Lung (tissue), 12 donors: ENCODE results near the gene ABCC11. TPM values are rescaled to one million over a fixed set of nuclear protein-coding genes. Genes with fewer than 3 reads are reported as not detected.
A peak's percentile ranks its signal among the peaks of the same experiment; 100 is the strongest.

ENCODE experiments used
- ATAC-seq: fragments of 200-7000 bp; cut with Tn5 transposase; one replicate; pipeline ENCODE4 v1.9.1; 2020; ENCODE audit warnings: moderate number of reproducible peaks; ENCODE audit not compliant: insufficient read depth, low FRiP score
- DNase-seq, 3 donors: peaks; one replicate each; pipeline ENCODE4 v3.0.0-alpha.2; 2013 to 2017
- H3K27ac ChIP-seq, 2 donors: one replicate each; pipeline ENCODE4 v1.5.1; 2013; ENCODE audit warnings: mild to moderate bottlenecking in 2 of 2, moderate library complexity in 2 of 2, control low read depth in 1 of 2, inconsistent platforms in 1 of 2, low read depth in 1 of 2, low read length in 1 of 2
- H3K27me3 ChIP-seq, 3 donors: one replicate each; pipeline ENCODE4 v1.5.1; 2013; ENCODE audit warnings: low read length in 2 of 3; ENCODE audit not compliant: control insufficient read depth in 3 of 3, insufficient read depth in 3 of 3
- H3K36me3 ChIP-seq, 4 donors: one replicate each; pipeline ENCODE4 v1.5.1; 2013; ENCODE audit warnings: low read length in 4 of 4, mild to moderate bottlenecking in 1 of 4, moderate library complexity in 1 of 4; ENCODE audit not compliant: control insufficient read depth in 4 of 4, insufficient read depth in 4 of 4
- H3K4me1 ChIP-seq, 5 donors: one replicate each; pipeline ENCODE4 v1.5.1; 2013; ENCODE audit warnings: low read length in 5 of 5, mild to moderate bottlenecking in 2 of 5, moderate library complexity in 1 of 5; ENCODE audit not compliant: control insufficient read depth in 5 of 5, insufficient read depth in 5 of 5
- H3K4me3 ChIP-seq: one replicate; pipeline ENCODE4 v1.5.1; 2013; ENCODE audit warnings: mild to moderate bottlenecking, control low read depth, moderate library complexity
- H3K9ac ChIP-seq, 2 donors: one replicate each; pipeline ENCODE4 v1.5.1; 2013; ENCODE audit warnings: low read length in 2 of 2, control low read depth in 1 of 2; ENCODE audit not compliant: insufficient read depth in 1 of 2
- H3K9me3 ChIP-seq, 4 donors: one replicate each; pipeline ENCODE4 v1.5.1; 2013; ENCODE audit warnings: low read length in 3 of 4, mild to moderate bottlenecking in 1 of 4, moderate library complexity in 1 of 4; ENCODE audit not compliant: control insufficient read depth in 4 of 4, insufficient read depth in 3 of 4
- WGBS, 2 donors: extraction: QIAGEN DNeasy Blood & Tissue Kit; methylation state at CpG; one replicate each; pipeline ENCODE4 v1.1.7; 2013; 5-methylcytosine and 5-hydroxymethylcytosine counted together
- polyA plus RNA-seq, 2 donors: library from polyadenylated mRNA; stranded (reverse); fragments of 200-250 nt; gene quantifications; one replicate each; pipeline ENCODE4 v1.2.1, GENCODE V29; 2013
- total RNA-seq, 2 donors: library from RNA; depleted of rRNA in 1 of 2; stranded (reverse); fragments of >200 nt in 1 of 2; gene quantifications; one replicate each; pipeline ENCODE4 v1.2.1, GENCODE V29; 2014 to 2021
- TF ChIP-seq, protein P1 (sequence below): IDR thresholded peaks from 2 replicates; pipeline ENCODE4 v1.5.1; 2012; ENCODE audit warnings: mild to moderate bottlenecking; ENCODE audit errors: control extremely low read depth, extremely low read depth
- donor health status: control.
- donor health status: control.
- donor health status: Bipolar disorder and iron deficiency.
- donor health status: healthy.
- donor health status: DM: yes; HTN: yes; CAD: no.

Gene ABCC11
- total and polyA plus RNA-seq, 4 donors = 0.08 to 1.3 (median 0.25) TPM

DNA sequence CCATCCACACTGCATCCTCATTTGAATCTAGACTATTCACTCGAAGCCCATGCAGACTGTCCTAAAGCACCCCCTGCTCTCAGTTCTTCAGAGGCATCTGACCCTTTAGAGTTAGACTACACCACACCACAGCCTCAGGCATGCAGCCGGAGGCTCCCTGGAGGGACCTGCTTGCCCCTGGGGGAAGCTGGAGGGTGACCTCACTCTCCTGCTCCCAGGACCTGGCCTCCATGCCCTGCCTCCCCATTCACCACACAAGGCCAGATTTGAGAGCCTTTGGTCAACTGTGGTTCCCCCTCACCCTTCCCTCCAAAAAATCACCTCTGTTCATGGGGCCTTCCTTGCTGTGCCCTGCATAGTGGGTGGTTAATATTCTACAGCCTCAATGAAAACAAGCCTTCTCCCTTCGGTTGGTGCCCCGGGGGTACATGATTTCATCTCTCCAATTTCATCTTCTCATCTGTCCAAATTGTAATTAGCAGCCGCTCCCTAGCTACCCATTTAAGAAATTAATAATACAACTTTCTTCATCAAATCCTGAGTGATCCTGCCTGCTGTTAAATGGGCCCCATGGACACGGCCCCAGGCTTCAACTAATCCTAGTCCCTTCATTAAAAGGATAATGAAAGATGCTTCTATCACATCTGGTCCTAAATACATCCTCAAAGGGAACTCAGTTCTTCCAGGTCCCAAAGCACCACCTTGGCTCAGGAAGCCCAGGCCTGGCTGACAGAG is 116.0 kb downstream of the ABCC11 start:
- H3K27ac ChIP-seq = no peak overlapping the region
- no peak for DNase-seq
- no peaks in the 10 kb centered on the region for H3K9me3 ChIP-seq
- TF ChIP-seq, protein P1, sequence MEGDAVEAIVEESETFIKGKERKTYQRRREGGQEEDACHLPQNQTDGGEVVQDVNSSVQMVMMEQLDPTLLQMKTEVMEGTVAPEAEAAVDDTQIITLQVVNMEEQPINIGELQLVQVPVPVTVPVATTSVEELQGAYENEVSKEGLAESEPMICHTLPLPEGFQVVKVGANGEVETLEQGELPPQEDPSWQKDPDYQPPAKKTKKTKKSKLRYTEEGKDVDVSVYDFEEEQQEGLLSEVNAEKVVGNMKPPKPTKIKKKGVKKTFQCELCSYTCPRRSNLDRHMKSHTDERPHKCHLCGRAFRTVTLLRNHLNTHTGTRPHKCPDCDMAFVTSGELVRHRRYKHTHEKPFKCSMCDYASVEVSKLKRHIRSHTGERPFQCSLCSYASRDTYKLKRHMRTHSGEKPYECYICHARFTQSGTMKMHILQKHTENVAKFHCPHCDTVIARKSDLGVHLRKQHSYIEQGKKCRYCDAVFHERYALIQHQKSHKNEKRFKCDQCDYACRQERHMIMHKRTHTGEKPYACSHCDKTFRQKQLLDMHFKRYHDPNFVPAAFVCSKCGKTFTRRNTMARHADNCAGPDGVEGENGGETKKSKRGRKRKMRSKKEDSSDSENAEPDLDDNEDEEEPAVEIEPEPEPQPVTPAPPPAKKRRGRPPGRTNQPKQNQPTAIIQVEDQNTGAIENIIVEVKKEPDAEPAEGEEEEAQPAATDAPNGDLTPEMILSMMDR = no peak
- ATAC-seq = no peak
- no peak overlapping the region for H3K9ac ChIP-seq
- H3K36me3 ChIP-seq = no peaks in the 10 kb centered on the region
- H3K4me3 ChIP-seq = no peak overlapping the region
- peaks cover 0 to 5% (median 0%) of the 10 kb centered on the region in 5 donors for H3K4me1 ChIP-seq
- WGBS, 2 donors = 91 to 92% methylated on average over 6 of the region's 6 CpGs
- H3K27me3 ChIP-seq = no peaks in the 10 kb centered on the region

DNA sequence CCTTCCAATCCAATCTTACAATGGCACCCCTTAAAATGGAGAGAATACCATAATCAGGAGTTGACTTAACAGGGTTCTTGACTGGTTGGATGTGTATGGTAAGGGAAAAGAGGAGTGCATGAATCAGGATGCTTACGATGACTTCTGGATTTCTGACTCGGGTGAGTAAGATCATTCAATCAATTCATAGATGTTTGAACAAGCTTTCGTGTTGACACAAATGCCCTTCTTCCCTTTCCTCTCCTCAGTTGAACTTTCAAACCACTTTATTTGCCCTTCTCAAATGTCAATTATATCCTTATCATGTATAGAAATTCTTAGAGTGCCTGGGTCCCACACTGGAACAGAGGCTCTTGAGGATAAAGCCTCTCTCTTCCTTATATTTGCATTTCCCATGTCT is 117.4 kb downstream of the ABCC11 start:
- no peak overlapping the region for H3K4me3 ChIP-seq
- H3K9ac ChIP-seq = no peak overlapping the region
- TF ChIP-seq, protein P1 = no peak
- WGBS, 2 donors = 77 to 90% methylated on average over 3 of the region's 3 CpGs
- ATAC-seq (no peak), DNase-seq (peak in 1 of 3 donors; percentile 2)
- no peaks in the 10 kb centered on the region for H3K9me3 ChIP-seq
- no peak overlapping the region for H3K27ac ChIP-seq
- H3K27me3 ChIP-seq = no peaks in the 10 kb centered on the region
- H3K36me3 ChIP-seq = no peaks in the 10 kb centered on the region
- H3K4me1 ChIP-seq = peaks cover 0 to 5% (median 4%) of the 10 kb centered on the region in 5 donors

DNA sequence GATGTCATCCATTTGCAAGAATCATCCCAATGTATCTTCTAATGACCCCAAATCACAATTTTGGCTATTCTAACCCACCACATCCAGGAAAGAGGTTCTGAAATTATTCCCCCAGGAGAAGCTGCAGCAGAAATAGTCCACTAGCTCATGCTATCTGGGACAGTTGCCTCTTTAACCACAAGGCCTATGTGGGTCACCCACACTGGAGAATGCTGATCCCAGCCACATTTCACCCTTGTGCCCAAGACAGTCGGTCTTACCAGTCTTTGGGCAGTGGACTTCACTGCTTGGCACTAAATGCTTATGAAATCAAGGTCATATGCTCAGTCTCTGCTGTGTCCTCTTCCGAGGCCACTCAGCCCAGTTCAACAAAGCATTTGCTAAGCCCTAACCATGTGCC is 118.6 kb downstream of the ABCC11 start:
- Histone ChIP-seq H3K4me1 (peaks cover 0 to 5% (median 4%) of the 10 kb centered on the region in 5 donors), H3K36me3 (no peaks in the 10 kb centered on the region), H3K27ac (no peak overlapping the region), H3K9me3 (no peaks in the 10 kb centered on the region), H3K27me3 (no peaks in the 10 kb centered on the region), H3K4me3 (no peak overlapping the region), H3K9ac (no peak overlapping the region)
- DNase-seq = no peak
- no peak for ATAC-seq
- TF ChIP-seq, protein P1 = no peak
- 73 to 74% methylated on average over 2 of the region's 2 CpGs for WGBS, 2 donors
